Mesodermal cell (in vitro differentiated cells): ENCODE measurements around the gene BCL7C.

Experiments
- H3K27ac ChIP-seq: 2 replicates; pipeline ENCODE4 v1.7.0; 2013; ENCODE audit warnings: mild to moderate bottlenecking, low read depth, low read length, moderate library complexity; ENCODE audit not compliant: severe bottlenecking
- H3K36me3 ChIP-seq: 2 replicates; pipeline ENCODE4 v1.7.1; 2013; ENCODE audit warnings: mild to moderate bottlenecking, low read length, moderate library complexity; ENCODE audit not compliant: control insufficient read depth, insufficient read depth
- H3K4me1 ChIP-seq: one replicate; pipeline ENCODE4 v1.7.1; 2013; ENCODE audit warnings: mild to moderate bottlenecking, low read length; ENCODE audit not compliant: insufficient read depth, control insufficient read depth, poor library complexity, severe bottlenecking
- H3K4me3 ChIP-seq: 2 replicates; pipeline ENCODE4 v1.7.0; 2013; ENCODE audit warnings: low read length, control low read depth, mild to moderate bottlenecking; ENCODE audit not compliant: insufficient read depth, poor library complexity, severe bottlenecking; ENCODE audit errors: extremely low read depth
- H3K9me3 ChIP-seq: 2 replicates; pipeline ENCODE4 v1.7.1; 2013; ENCODE audit warnings: mild to moderate bottlenecking, low read length, moderate library complexity; ENCODE audit not compliant: control insufficient read depth
- WGBS, 2 experiments: methylation state at CpG; one replicate each; pipeline ENCODE4 v1.1.5; 2013; ENCODE audit warnings: missing lambda C conversion rate in 2 of 2; ENCODE audit not compliant: insufficient coverage in 2 of 2; 5-methylcytosine and 5-hydroxymethylcytosine counted together

Gene BCL7C

GRCh38 chr16:30858111-30858495 lies 35.8 kb downstream of the BCL7C start:
- 73 to 79% methylated on average over 3 of the region's 3 CpGs for WGBS, 2 experiments
- H3K36me3 ChIP-seq = peaks cover 15% of the 10 kb centered on the region
- peaks cover 8% of the 10 kb centered on the region for H3K9me3 ChIP-seq
- peaks cover 11% of the 10 kb centered on the region for H3K4me1 ChIP-seq
- H3K4me3 ChIP-seq = no peak overlapping the region
- H3K27ac ChIP-seq = peak overlapping the region; percentile 37

DNA sequence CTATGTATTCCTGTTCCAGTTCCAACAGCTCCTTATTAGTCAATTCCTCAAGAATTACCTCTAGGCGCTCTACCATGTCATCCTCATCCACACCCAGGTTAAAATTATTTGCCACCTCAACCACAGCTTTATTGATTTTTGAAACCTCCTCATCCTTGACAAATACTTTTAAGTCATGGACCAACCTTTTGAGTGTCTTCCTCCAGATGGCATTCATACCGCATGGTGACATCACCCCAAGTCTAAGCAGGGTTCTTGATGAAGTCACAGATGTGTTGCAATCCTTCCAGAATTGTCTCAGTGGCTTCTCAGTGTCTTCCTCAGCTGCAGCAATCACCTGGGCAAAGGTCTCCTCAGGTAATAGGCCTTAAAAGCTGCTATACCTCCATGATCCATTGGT lies 40.1 kb downstream of the BCL7C start:
- Histone ChIP-seq H3K27ac (no peak overlapping the region), H3K4me1 (peaks cover 10% of the 10 kb centered on the region), H3K4me3 (no peak overlapping the region), H3K9me3 (no peaks in the 10 kb centered on the region), H3K36me3 (peaks cover 15% of the 10 kb centered on the region)
- WGBS, 2 experiments = 100% methylated on average over 2 of the region's 2 CpGs

- WGBS, 2 experiments = no CpG with 5 or more reads among the region's 1 CpG
- H3K9me3 ChIP-seq = no peaks in the 10 kb centered on the region
- no peak overlapping the region for H3K4me3 ChIP-seq
- H3K4me1 ChIP-seq = no peaks in the 10 kb centered on the region
- H3K27ac ChIP-seq = no peak overlapping the region
- peaks cover 15% of the 10 kb centered on the region for H3K36me3 ChIP-seq
Observed at GRCh38 chr16:30850246-30850645, 43.6 kb downstream of the BCL7C start.

GRCh38 chr16:30846649-30847402 lies 47.1 kb downstream of the BCL7C start:
- H3K36me3 ChIP-seq = no peaks in the 10 kb centered on the region
- WGBS, 2 experiments = 86 to 88% methylated on average over 4 of the region's 4 CpGs
- no peaks in the 10 kb centered on the region for H3K9me3 ChIP-seq
- H3K4me3 ChIP-seq = no peak overlapping the region
- H3K4me1 ChIP-seq = no peaks in the 10 kb centered on the region
- H3K27ac ChIP-seq = no peak overlapping the region

DNA sequence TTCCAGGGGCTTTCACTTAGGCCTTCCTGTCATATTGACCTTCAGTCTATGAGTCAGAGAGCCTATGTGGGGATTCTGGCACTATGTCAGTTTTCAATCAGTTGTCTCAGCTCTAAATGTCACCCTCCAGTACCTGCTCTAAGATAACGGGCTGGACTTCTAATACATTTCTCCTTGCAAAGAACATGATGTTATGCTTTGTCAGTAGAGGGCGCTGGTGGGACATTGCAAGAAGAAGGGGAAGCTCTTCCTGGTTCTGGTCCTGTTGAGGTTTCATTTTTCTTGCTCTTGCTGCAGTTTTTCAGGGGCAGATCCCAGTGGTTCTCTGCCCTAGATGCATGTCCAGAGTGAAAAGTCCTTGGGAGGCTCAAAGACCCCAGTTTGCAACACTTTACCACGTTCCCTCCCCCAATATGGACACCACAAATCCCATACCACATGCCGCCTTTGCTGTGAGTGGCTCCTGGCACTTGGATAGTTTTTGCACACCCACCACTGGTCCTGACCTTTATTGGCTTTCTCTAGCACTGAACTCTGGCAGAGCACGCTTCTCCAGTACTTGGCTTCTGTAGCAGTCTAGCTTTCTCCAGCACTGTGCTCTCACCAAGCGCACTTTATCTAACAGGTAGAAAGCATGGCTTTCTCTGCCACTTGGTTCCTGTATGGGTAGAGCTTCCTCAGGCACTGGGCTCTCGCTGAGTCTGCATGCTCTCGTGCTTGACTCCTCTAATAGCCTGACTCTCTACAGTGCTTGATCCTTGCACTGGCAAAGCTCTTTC lies 49.0 kb downstream of the BCL7C start:
- 56 to 59% methylated on average over 6 to 8 of the region's 8 CpGs for WGBS, 2 experiments

GRCh38 chr16:30844346-30844670 lies 49.6 kb downstream of the BCL7C start:
- 100% methylated on average over 1 of the region's 1 CpG; no CpG with 5 or more reads in 1 of the 2 experiments for WGBS, 2 experiments
- Histone ChIP-seq H3K4me3 (no peak overlapping the region), H3K27ac (no peak overlapping the region), H3K36me3 (no peaks in the 10 kb centered on the region), H3K4me1 (no peaks in the 10 kb centered on the region), H3K9me3 (no peaks in the 10 kb centered on the region)

More for the DNA sequence above, 49.0 kb downstream of the BCL7C start:
- Histone ChIP-seq H3K36me3 (no peaks in the 10 kb centered on the region), H3K27ac (no peak overlapping the region), H3K4me1 (no peaks in the 10 kb centered on the region), H3K9me3 (no peaks in the 10 kb centered on the region), H3K4me3 (no peak overlapping the region)

GRCh38 chr16:30843501-30843900 lies 50.4 kb downstream of the BCL7C start:
- Histone ChIP-seq H3K4me1 (no peaks in the 10 kb centered on the region), H3K4me3 (no peak overlapping the region), H3K36me3 (no peaks in the 10 kb centered on the region), H3K27ac (no peak overlapping the region), H3K9me3 (no peaks in the 10 kb centered on the region)
- WGBS, 2 experiments = 81 to 86% methylated on average over 3 to 5 of the region's 5 CpGs

GRCh38 chr16:30842971-30843370 lies 50.9 kb downstream of the BCL7C start:
- no peak overlapping the region for H3K27ac ChIP-seq
- no peaks in the 10 kb centered on the region for H3K4me1 ChIP-seq
- H3K4me3 ChIP-seq = no peak overlapping the region
- H3K36me3 ChIP-seq = no peaks in the 10 kb centered on the region
- no peaks in the 10 kb centered on the region for H3K9me3 ChIP-seq
- WGBS, 2 experiments = 85 to 92% methylated on average over 2 to 4 of the region's 4 CpGs

DNA sequence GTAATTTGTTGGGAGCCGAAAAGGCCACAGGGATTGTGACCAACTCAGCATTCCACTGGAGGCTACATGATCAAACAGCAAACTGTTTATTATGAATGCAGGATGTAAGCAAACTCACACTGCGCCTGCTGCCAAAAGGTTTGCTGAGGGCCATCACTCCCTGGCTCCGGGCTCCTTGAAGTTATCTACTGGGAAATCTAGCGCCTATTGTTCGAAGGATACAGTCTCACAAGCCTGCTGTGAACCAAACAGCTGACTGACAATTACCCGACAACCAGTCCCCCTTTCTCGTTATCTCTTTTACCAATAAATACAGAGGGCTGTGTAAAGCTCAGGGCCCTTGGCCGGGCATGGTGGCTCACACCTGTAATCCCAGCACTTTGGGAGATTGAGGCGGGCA lies 52.5 kb downstream of the BCL7C start:
- H3K36me3 ChIP-seq = no peaks in the 10 kb centered on the region
- H3K4me3 ChIP-seq = no peak overlapping the region
- H3K9me3 ChIP-seq = no peaks in the 10 kb centered on the region
- no peak overlapping the region for H3K27ac ChIP-seq
- peaks cover 3% of the 10 kb centered on the region for H3K4me1 ChIP-seq
- 89% methylated on average over 3 to 7 of the region's 9 CpGs for WGBS, 2 experiments

DNA sequence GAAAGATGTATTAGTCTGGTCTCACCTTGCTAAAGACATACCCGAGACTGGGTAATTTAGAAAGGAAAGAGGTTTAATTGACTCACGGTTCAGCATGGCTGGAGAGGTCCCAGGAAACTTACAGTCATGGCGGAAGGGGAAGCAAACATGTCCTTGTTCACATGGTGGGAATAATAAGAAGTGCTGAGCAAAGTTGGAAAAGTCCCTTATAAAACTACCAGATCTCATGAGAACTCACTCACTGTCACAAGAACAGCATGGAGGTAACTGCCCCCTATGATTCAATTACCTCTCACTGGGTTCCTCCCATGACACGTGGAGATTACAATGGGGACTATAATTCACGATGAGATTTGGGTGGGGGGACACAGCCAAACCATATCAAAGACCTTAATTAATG lies 53.3 kb downstream of the BCL7C start:
- no peaks in the 10 kb centered on the region for H3K9me3 ChIP-seq
- H3K4me3 ChIP-seq = no peak overlapping the region
- no peaks in the 10 kb centered on the region for H3K36me3 ChIP-seq
- no peak overlapping the region for H3K27ac ChIP-seq
- 94 to 98% methylated on average over 2 of the region's 5 CpGs for WGBS, 2 experiments
- H3K4me1 ChIP-seq = peaks cover 3% of the 10 kb centered on the region
